Adipose tissue (tissue), 3 donors: Measurements from ENCODE around the gene TBRG4. TPM values are rescaled to one million over a fixed set of nuclear protein-coding genes. Genes with fewer than 3 reads are reported as not detected.
"Not testable (repeated sequence)": the region's sequence is repeated elsewhere in the genome, so short reads cannot be mapped to it uniquely, and the experiment has no call there.

Experiments
- H3K27ac ChIP-seq: one replicate; pipeline ENCODE4 v1.5.1; 2013; ENCODE audit warnings: low read depth, low read length
- WGBS, 3 donors: extraction: QIAGEN DNeasy Blood & Tissue Kit; methylation state at CpG; one replicate each; pipeline ENCODE4 v1.1.7; 2013; 5-methylcytosine and 5-hydroxymethylcytosine counted together
- polyA plus RNA-seq, 3 donors: library from polyadenylated mRNA; stranded (reverse); fragments of 200-250 nt; gene quantifications; one replicate each; pipeline ENCODE4 v1.2.3, GENCODE V29; 2013
- donor health status: healthy with polysubstance abuse.
- donor health status: Bipolar disorder and iron deficiency.
- donor health status: healthy.

The TBRG4 gene
- 10 to 100 TPM; 25.3 to 45.6 (median 27.1) TPM for polyA plus RNA-seq

DNA sequence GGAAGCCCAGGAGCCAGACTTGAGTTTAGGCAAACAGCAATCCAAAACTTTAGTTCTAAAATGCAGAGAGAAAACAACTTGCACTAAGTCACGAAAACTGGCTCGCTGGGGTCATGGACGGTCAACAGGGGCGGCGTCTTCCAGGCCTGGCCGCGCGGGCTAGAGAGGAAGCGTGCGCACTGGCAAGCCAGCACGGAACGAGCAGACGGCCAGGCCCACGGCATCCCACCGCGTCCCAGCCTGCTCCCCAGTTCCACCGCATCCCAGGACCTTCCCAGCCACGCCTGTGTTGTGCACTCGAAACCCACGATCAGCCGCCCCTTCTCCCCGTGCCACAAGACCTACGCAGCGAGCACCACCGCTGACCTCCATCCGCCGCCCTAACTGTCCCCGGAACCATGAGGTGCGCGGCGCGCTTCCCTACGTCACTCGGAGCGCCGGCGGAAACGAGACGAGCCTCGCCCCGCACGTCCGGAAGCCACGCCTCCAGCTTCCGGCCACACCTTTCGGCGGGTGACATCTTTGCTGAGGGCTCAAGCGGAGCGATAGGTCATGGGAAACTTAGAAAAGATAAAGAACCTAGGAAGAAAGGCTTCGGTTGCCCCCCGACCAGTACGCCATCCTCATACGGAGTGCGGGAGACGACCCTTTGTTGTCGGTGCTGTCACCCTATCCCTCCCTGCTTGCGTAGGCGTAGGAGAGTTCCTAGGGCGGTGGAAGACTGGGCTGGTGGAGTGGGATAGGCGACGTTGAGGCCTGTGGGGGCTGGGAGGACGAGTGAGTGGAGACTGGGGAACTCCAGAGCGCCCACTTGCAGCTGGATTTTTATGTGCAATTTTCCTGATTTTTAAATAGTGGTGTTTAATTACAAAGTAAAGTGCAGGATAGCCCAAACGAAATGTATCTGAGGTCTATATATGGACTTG, at the start of gene TBRG4:
Gene TBRG4, minus strand, starts transcription at position 400 of the 926 bp plus-strand sequence. CDS start 2,460 bp downstream, outside the sequence.
- peak within 1 kb of the TSS; percentile 90 for H3K27ac ChIP-seq
- WGBS, 3 donors, result 0 to 1% (median 1%) methylated on average over 61 to 64 of the region's 64 CpGs

DNA sequence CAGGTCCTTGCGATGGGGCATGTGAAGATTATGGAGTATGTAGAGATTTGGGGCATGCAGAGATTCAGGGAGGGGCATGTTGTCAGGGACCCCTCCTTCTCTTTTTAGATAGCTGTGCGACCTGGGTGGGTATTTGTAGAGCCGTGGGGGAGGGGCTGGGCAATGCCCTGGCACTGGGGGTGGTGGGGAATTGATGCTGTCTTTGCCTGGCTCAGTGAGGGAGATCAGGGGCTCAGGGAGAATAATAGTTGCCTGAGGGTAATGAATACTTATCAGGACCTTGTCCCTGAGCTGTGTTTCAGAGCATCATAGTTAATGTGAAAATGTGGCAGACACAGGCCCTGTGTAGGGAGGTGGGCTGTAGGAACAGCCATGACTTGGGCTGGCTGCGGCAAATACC, 49.6 kb upstream of the TBRG4 start:
- 65 to 82% (median 79%) methylated on average over 4 of the region's 4 CpGs for WGBS, 3 donors
- no peak overlapping the region for H3K27ac ChIP-seq

GRCh38 chr7:45160417-45160881, 49.0 kb upstream of the TBRG4 start:
- no peak overlapping the region for H3K27ac ChIP-seq
- 45 to 55% (median 46%) methylated on average over 10 of the region's 10 CpGs for WGBS, 3 donors

- H3K27ac ChIP-seq, result no peak overlapping the region
- WGBS, 3 donors, result 84 to 89% (median 87%) methylated on average over 4 of the region's 4 CpGs
Observed at GRCh38 chr7:45159296-45159695, 47.8 kb upstream of the TBRG4 start.

DNA sequence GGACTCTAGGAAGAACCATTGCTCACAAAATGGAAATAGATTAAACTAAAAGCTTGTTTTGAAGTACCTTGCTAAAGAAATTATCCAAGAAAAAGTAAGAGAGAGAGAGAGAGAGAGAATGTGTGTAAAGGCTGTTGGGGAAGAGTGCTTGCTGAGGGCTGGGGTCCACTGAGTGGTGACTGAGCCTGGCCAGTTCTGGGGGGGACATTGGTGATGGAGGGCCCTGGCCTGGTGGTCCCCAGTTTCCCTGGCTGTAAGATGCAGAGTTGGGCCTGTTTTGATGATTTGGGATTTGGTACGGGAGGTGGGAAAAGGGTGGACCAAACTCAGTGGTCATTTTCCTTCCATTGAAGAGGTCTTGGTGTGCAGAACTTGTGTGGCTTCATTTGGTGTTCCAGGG, 47.0 kb upstream of the TBRG4 start:
- WGBS, 3 donors, result 75 to 90% (median 89%) methylated on average over 1 of the region's 1 CpG
- no peak overlapping the region for H3K27ac ChIP-seq

GRCh38 chr7:45157653-45158401, 46.3 kb upstream of the TBRG4 start, which contains the start of gene RAMP3:
RAMP3 (plus strand) TSS chr7:45157791; CDS start chr7:45157829, 38 bp downstream.
- H3K27ac ChIP-seq, result no peak within 1 kb of the TSS
- 14 to 15% (median 14%) methylated on average over 53 to 56 of the region's 56 CpGs for WGBS, 3 donors

DNA sequence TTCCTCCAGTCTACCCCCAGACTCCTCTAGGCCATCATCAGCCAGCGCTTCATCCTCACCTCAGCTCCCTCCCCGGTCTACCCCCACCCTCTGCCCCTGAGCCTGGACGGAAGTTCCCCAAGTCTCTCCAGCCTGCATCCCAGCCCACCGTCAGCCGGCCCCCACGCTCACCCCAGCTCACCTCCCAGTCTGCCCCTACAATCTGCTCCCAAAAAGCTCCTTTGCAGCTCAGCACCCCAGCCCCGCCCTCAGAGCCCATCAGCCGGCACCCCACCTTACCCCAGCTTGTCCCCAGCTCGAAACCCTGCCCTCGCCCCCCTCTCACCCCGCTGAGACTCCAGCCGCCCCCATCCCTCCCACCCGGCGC, 45.8 kb upstream of the TBRG4 start:
- 7 to 19% (median 10%) methylated on average over 13 to 14 of the region's 14 CpGs for WGBS, 3 donors

DNA sequence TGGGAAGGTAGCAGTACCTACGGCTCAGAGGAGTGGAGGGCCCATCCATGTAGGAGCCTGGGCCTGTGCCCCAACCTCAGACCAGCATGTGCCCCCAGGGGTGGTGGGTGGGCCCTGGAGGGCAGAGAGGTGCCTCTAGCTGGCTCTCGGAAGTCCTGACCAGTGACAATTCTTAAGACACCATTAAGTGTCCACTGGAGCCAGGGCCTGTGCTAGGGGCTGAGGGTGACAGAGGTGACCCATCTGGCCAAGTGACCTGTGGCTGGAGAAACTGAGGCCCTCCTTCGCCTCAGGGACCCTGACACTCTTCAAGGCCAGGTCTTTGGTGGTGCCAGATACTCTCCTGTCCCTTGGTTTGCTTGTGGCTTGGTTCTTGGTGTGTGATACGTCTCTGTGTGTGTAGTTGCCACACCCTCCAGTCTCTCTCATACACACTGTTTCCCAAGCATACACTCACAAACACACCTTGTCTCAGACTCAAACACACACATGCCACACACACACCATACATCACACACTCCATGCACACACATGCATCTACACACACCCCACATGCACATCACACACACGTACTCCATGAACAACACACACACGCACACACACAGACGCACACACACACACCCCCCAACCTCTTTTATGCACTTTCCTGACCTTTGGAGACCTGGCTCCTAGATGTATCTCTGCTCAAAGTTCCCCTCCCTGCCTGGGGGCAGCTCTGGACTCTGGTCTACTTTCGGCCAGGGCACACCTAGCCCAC, 45.2 kb upstream of the TBRG4 start:
- no peak overlapping the region for H3K27ac ChIP-seq
- WGBS, 3 donors, result 84 to 88% (median 87%) methylated on average over 8 of the region's 8 CpGs

More for the DNA sequence above, 45.8 kb upstream of the TBRG4 start:
- H3K27ac ChIP-seq, result no peak overlapping the region

GRCh38 chr7:45155941-45156340, 44.4 kb upstream of the TBRG4 start:
- WGBS, 3 donors, result 88 to 99% (median 94%) methylated on average over 4 of the region's 4 CpGs
- H3K27ac ChIP-seq, result no peak overlapping the region

DNA sequence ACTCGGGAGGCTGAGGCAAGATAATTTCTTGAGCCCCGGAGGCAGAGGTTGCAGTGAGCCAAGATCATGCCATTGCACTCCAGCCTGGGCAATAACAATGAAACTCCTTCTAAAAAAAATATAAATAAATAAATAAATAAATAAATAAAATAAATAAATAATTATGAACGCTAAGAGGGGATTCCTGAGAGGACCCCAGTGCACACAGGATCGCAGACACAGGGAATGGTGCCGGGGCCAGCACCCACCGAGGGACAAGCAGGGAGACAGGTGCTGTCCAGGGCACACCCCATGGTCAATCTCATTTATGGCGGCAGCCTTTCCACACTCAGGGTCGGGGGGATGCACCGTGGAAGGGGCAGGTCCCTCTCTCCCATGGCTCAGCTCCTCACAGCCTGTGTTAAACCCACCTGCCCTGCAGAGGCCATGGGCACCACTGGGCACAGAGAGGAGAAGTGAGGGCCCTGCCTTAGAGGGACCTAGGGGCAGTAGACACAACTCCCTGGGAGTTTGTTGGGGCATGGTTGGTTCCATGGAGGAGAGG, 43.9 kb upstream of the TBRG4 start:
- H3K27ac ChIP-seq, result no peak overlapping the region
- 87 to 94% (median 93%) methylated on average over 9 of the region's 9 CpGs for WGBS, 3 donors

GRCh38 chr7:45153861-45154260, 42.4 kb upstream of the TBRG4 start:
- H3K27ac ChIP-seq, result not testable (repeated sequence)
- 86 to 92% (median 91%) methylated on average over 8 of the region's 8 CpGs for WGBS, 3 donors

DNA sequence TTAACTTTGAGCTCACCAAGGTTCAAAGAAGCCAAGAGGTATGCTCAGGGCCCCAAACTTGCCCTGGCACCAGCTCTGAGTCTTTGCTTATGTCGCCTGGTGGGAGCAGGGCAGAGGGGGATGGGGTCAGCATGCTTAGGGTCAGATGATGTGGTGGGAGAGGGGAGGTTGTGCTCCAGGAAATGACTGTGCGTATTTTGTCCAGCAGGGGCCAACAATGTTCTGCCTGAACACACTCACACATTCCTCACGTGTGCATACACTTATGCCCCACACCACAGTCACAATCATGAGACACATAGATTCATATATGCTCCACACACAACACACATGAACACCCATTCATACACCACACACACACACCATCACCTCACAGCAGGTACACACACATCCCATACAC, 41.7 kb upstream of the TBRG4 start:
- no peak overlapping the region for H3K27ac ChIP-seq
- WGBS, 3 donors, result 36 to 44% (median 36%) methylated on average over 3 of the region's 3 CpGs

DNA sequence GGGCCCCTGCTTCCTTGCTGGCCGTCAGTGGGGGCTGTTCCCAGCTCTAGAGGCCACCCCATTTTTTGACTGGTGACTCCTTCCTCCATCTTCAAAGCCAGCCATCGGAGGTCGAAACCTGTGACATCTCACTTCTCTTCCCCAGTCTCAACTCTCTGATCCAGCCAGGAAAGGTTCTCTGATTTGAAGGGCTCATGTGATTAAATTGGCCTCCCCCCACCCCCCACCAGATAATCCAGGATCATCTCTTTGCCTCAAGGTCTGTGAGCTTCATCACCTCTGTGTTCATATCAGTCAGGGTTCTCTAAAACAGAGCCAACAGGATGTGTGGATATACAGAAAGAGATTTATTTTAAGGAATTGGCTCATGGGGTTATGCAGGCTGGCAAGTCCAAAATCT, 40.5 kb upstream of the TBRG4 start:
- H3K27ac ChIP-seq, result no peak overlapping the region
- 58 to 72% (median 64%) methylated on average over 3 of the region's 3 CpGs for WGBS, 3 donors

DNA sequence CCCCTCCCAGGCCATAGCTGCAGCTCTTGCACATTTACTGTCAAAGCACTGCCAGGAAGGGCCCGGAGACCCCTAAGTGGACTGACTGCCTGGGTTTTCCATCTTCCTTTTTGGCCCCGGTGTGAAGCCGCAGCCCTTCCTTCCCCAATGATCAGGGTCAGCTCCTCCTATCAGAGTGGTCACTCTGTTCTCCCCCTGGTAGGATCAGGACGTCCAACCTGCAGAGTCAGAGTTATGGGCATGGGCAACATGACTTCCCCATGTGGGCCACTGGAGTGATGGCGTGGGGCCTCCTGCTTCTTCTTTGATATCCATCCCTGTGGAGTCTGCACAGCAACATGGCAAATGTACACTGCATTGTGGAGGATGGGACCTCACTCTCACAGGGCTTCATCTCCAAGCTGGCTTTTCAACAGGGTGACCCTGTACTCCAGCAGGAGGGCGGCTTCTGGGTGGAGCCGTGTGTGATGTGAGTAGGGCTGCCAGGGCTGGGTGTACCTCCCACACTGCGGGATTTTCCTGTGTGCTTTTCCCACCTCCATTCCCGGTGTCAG, 39.7 kb upstream of the TBRG4 start:
- no peak overlapping the region for H3K27ac ChIP-seq
- 71 to 73% (median 72%) methylated on average over 9 of the region's 9 CpGs for WGBS, 3 donors

- WGBS, 3 donors, result 68 to 84% (median 83%) methylated on average over 11 of the region's 11 CpGs
- H3K27ac ChIP-seq, result no peak overlapping the region
Observed at GRCh38 chr7:45150199-45150598, 38.7 kb upstream of the TBRG4 start.

- WGBS, 3 donors, result 69 to 75% (median 71%) methylated on average over 5 of the region's 5 CpGs
Observed at GRCh38 chr7:45149606-45150005, 38.1 kb upstream of the TBRG4 start.

GRCh38 chr7:45148653-45148973, 37.1 kb upstream of the TBRG4 start:
- 76 to 82% (median 79%) methylated on average over 10 of the region's 10 CpGs for WGBS, 3 donors
- no peak overlapping the region for H3K27ac ChIP-seq

More at GRCh38 chr7:45149606-45150005, 38.1 kb upstream of the TBRG4 start:
- no peak overlapping the region for H3K27ac ChIP-seq
